ENCODE results near the gene MTCL1.

MTCL1 gene

GRCh38 chr18:8786483-8787370 is 81.4 kb downstream of the MTCL1 start:
- Histone ChIP-seq H3K9ac (ENCODE audit: low read depth, low read length) (no peak overlapping the region), H3K36me3 (ENCODE audit: insufficient read depth, low read length) (peaks cover 16% of the 10 kb centered on the region), H3K4me1 (ENCODE audit: insufficient read depth, low read length) (peaks cover 15% of the 10 kb centered on the region), H3K9me3 (ENCODE audit: control insufficient read depth, insufficient read depth, low read length) (no peaks in the 10 kb centered on the region)

GRCh38 chr18:8787371-8787670 is 82.0 kb downstream of the MTCL1 start:
- no peak overlapping the region for H3K9ac ChIP-seq (ENCODE audit: low read depth, low read length)
- H3K36me3 ChIP-seq (ENCODE audit: insufficient read depth, low read length) = peaks cover 16% of the 10 kb centered on the region
- peaks cover 18% of the 10 kb centered on the region for H3K4me1 ChIP-seq (ENCODE audit: insufficient read depth, low read length)
- H3K9me3 ChIP-seq (ENCODE audit: control insufficient read depth, insufficient read depth, low read length) = no peaks in the 10 kb centered on the region

- Histone ChIP-seq H3K9ac (ENCODE audit: low read depth, low read length) (no peak overlapping the region), H3K4me1 (ENCODE audit: insufficient read depth, low read length) (peaks cover 18% of the 10 kb centered on the region), H3K36me3 (ENCODE audit: insufficient read depth, low read length) (peaks cover 16% of the 10 kb centered on the region), H3K9me3 (ENCODE audit: control insufficient read depth, insufficient read depth, low read length) (no peaks in the 10 kb centered on the region)
These were observed 82.4 kb downstream of the MTCL1 start for GRCh38 chr18:8787794-8788193.

- Histone ChIP-seq H3K36me3 (ENCODE audit: insufficient read depth, low read length) (peaks cover 16% of the 10 kb centered on the region), H3K9me3 (ENCODE audit: control insufficient read depth, insufficient read depth, low read length) (no peaks in the 10 kb centered on the region), H3K4me1 (ENCODE audit: insufficient read depth, low read length) (peaks cover 23% of the 10 kb centered on the region), H3K9ac (ENCODE audit: low read depth, low read length) (no peak overlapping the region)
These were observed 83.4 kb downstream of the MTCL1 start for GRCh38 chr18:8788503-8789429.

GRCh38 chr18:8791171-8791651 is 85.9 kb downstream of the MTCL1 start:
- H3K4me1 ChIP-seq (ENCODE audit: insufficient read depth, low read length) = peaks cover 48% of the 10 kb centered on the region
- H3K36me3 ChIP-seq (ENCODE audit: insufficient read depth, low read length) = peaks cover 16% of the 10 kb centered on the region
- no peaks in the 10 kb centered on the region for H3K9me3 ChIP-seq (ENCODE audit: control insufficient read depth, insufficient read depth, low read length)

GRCh38 chr18:8792688-8793316 is 87.4 kb downstream of the MTCL1 start:
- H3K4me1 ChIP-seq (ENCODE audit: insufficient read depth, low read length) = peaks cover 57% of the 10 kb centered on the region
- no peak overlapping the region for H3K9ac ChIP-seq (ENCODE audit: low read depth, low read length)
- no peaks in the 10 kb centered on the region for H3K9me3 ChIP-seq (ENCODE audit: control insufficient read depth, insufficient read depth, low read length)
- H3K36me3 ChIP-seq (ENCODE audit: insufficient read depth, low read length) = peaks cover 5% of the 10 kb centered on the region

More at GRCh38 chr18:8791171-8791651, 85.9 kb downstream of the MTCL1 start:
- no peak overlapping the region for H3K9ac ChIP-seq (ENCODE audit: low read depth, low read length)

- Histone ChIP-seq H3K9ac (ENCODE audit: low read depth, low read length) (no peak overlapping the region), H3K9me3 (ENCODE audit: control insufficient read depth, insufficient read depth, low read length) (no peaks in the 10 kb centered on the region), H3K36me3 (ENCODE audit: insufficient read depth, low read length) (no peaks in the 10 kb centered on the region; the same call in 1 of the 2 replicates), H3K4me1 (ENCODE audit: insufficient read depth, low read length) (peaks cover 57% of the 10 kb centered on the region)
These were observed 88.2 kb downstream of the MTCL1 start for GRCh38 chr18:8793445-8794155.

- Histone ChIP-seq H3K9ac (ENCODE audit: low read depth, low read length) (no peak overlapping the region), H3K9me3 (ENCODE audit: control insufficient read depth, insufficient read depth, low read length) (no peaks in the 10 kb centered on the region), H3K36me3 (ENCODE audit: insufficient read depth, low read length) (no peaks in the 10 kb centered on the region; the same call in 1 of the 2 replicates), H3K4me1 (ENCODE audit: insufficient read depth, low read length) (peaks cover 57% of the 10 kb centered on the region)
These were observed 89.0 kb downstream of the MTCL1 start for GRCh38 chr18:8794156-8794933.

- Histone ChIP-seq H3K9me3 (ENCODE audit: control insufficient read depth, insufficient read depth, low read length) (no peaks in the 10 kb centered on the region), H3K9ac (ENCODE audit: low read depth, low read length) (no peak overlapping the region), H3K4me1 (ENCODE audit: insufficient read depth, low read length) (peaks cover 59% of the 10 kb centered on the region), H3K36me3 (ENCODE audit: insufficient read depth, low read length) (no peaks in the 10 kb centered on the region; the same call in 1 of the 2 replicates)
These were observed 89.6 kb downstream of the MTCL1 start for GRCh38 chr18:8794934-8795280.

- Histone ChIP-seq H3K36me3 (ENCODE audit: insufficient read depth, low read length) (no peaks in the 10 kb centered on the region; the same call in 1 of the 2 replicates), H3K9ac (ENCODE audit: low read depth, low read length) (no peak overlapping the region), H3K4me1 (ENCODE audit: insufficient read depth, low read length) (peaks cover 62% of the 10 kb centered on the region), H3K9me3 (ENCODE audit: control insufficient read depth, insufficient read depth, low read length) (no peaks in the 10 kb centered on the region)
These were observed 90.4 kb downstream of the MTCL1 start for GRCh38 chr18:8795586-8796325.

- no peaks in the 10 kb centered on the region for H3K9me3 ChIP-seq (ENCODE audit: control insufficient read depth, insufficient read depth, low read length)
- H3K9ac ChIP-seq (ENCODE audit: low read depth, low read length) = no peak overlapping the region
- no peaks in the 10 kb centered on the region; the same call in 1 of the 2 replicates for H3K36me3 ChIP-seq (ENCODE audit: insufficient read depth, low read length)
- peaks cover 59% of the 10 kb centered on the region for H3K4me1 ChIP-seq (ENCODE audit: insufficient read depth, low read length)
These were observed 91.8 kb downstream of the MTCL1 start for GRCh38 chr18:8797206-8797605.

- no peak overlapping the region for H3K9ac ChIP-seq (ENCODE audit: low read depth, low read length)
These were observed 93.6 kb downstream of the MTCL1 start for GRCh38 chr18:8799001-8799400.

More at GRCh38 chr18:8799001-8799400, 93.6 kb downstream of the MTCL1 start:
- Histone ChIP-seq H3K4me1 (ENCODE audit: insufficient read depth, low read length) (peaks cover 51% of the 10 kb centered on the region), H3K9me3 (ENCODE audit: control insufficient read depth, insufficient read depth, low read length) (no peaks in the 10 kb centered on the region), H3K36me3 (ENCODE audit: insufficient read depth, low read length) (no peaks in the 10 kb centered on the region; the same call in 1 of the 2 replicates)
